ENCODE measurements around the gene MID1IP1.

- TF ChIP-seq, protein P1, sequence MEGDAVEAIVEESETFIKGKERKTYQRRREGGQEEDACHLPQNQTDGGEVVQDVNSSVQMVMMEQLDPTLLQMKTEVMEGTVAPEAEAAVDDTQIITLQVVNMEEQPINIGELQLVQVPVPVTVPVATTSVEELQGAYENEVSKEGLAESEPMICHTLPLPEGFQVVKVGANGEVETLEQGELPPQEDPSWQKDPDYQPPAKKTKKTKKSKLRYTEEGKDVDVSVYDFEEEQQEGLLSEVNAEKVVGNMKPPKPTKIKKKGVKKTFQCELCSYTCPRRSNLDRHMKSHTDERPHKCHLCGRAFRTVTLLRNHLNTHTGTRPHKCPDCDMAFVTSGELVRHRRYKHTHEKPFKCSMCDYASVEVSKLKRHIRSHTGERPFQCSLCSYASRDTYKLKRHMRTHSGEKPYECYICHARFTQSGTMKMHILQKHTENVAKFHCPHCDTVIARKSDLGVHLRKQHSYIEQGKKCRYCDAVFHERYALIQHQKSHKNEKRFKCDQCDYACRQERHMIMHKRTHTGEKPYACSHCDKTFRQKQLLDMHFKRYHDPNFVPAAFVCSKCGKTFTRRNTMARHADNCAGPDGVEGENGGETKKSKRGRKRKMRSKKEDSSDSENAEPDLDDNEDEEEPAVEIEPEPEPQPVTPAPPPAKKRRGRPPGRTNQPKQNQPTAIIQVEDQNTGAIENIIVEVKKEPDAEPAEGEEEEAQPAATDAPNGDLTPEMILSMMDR (conservative IDR thresholded peaks at IDR 0.05; ENCODE audit: low read length), result no peak
- TF ChIP-seq EZH2phosphoT487 (IDR thresholded peaks at IDR 0.05; ENCODE audit: borderline replicate concordance, low read depth, low read length), result no peak
These were observed 53.0 kb downstream of the MID1IP1 start for GRCh38 chrX:38854305-38854704.

Data from OCI-LY7 (cell line).